ENCODE results near the gene TMEM72. TPM values are rescaled to one million over a fixed set of nuclear protein-coding genes. Genes with fewer than 3 reads are reported as not detected.

The TMEM72 gene
- total and polyA plus RNA-seq, 8 donors = 1.2 to 7.7 (median 2.4) TPM

GRCh38 chr10:44921061-44921460 is 9.9 kb downstream of the TMEM72 start:
- no peaks in the 10 kb centered on the region for H3K27me3 ChIP-seq
- ATAC-seq (no peak), FAIRE-seq (no peak), DNase-seq (peak in 1 of 6 donors; percentile 7)
- no peaks in the 10 kb centered on the region for H3K4me1 ChIP-seq
- H3K27ac ChIP-seq = no peak overlapping the region
- WGBS, 2 donors = 87 to 98% methylated on average over 5 of the region's 5 CpGs
- intact Hi-C loops (cut with DNase I) = no loop called here
- no peaks in the 10 kb centered on the region for H3K9me3 ChIP-seq
- no peak for TF ChIP-seq CTCF (IDR thresholded peaks at IDR 0.05)
- H3K36me3 ChIP-seq = no peaks in the 10 kb centered on the region
- no peak overlapping the region for H3K4me3 ChIP-seq

GRCh38 chr10:44921506-44921905 is 10.4 kb downstream of the TMEM72 start:
- Histone ChIP-seq H3K27me3 (no peaks in the 10 kb centered on the region), H3K36me3 (no peaks in the 10 kb centered on the region), H3K4me1 (no peaks in the 10 kb centered on the region), H3K27ac (no peak overlapping the region), H3K9me3 (no peaks in the 10 kb centered on the region), H3K4me3 (no peak overlapping the region)
- DNase-seq (no peak), ATAC-seq (no peak), FAIRE-seq (no peak)
- WGBS, 2 donors = 92 to 97% methylated on average over 3 of the region's 3 CpGs
- intact Hi-C loops (cut with DNase I) = no loop called here
- TF ChIP-seq CTCF (IDR thresholded peaks at IDR 0.05) = no peak

GRCh38 chr10:44922021-44922420 is 10.9 kb downstream of the TMEM72 start:
- DNase-seq = peak in 1 of 6 donors; percentile 12

GRCh38 chr10:44922796-44923545 is 11.8 kb downstream of the TMEM72 start:
- 71 to 75% methylated on average over 7 of the region's 7 CpGs for WGBS, 2 donors

More at GRCh38 chr10:44922021-44922420, 10.9 kb downstream of the TMEM72 start:
- TF ChIP-seq CTCF (IDR thresholded peaks at IDR 0.05) = no peak
- H3K27me3 ChIP-seq = no peaks in the 10 kb centered on the region
- no peak overlapping the region for H3K27ac ChIP-seq
- no peak overlapping the region for H3K4me3 ChIP-seq
- 92 to 98% methylated on average over 5 of the region's 5 CpGs for WGBS, 2 donors
- ATAC-seq = no peak
- intact Hi-C loops (cut with DNase I) = no loop called here
- FAIRE-seq = no peak
- no peaks in the 10 kb centered on the region for H3K9me3 ChIP-seq
- H3K36me3 ChIP-seq = no peaks in the 10 kb centered on the region
- no peaks in the 10 kb centered on the region for H3K4me1 ChIP-seq

More at GRCh38 chr10:44922796-44923545, 11.8 kb downstream of the TMEM72 start:
- intact Hi-C loops (cut with DNase I) = no loop called here
- FAIRE-seq (no peak), ATAC-seq (peak in 2 of 4 donors; percentile 17 to 42), DNase-seq (peak in 1 of 6 donors; percentile 12)
- Histone ChIP-seq H3K9me3 (no peaks in the 10 kb centered on the region), H3K27ac (no peak overlapping the region), H3K27me3 (no peaks in the 10 kb centered on the region), H3K36me3 (no peaks in the 10 kb centered on the region), H3K4me3 (no peak overlapping the region), H3K4me1 (peaks cover 0 to 5% (median 0%) of the 10 kb centered on the region in 3 donors)
- TF ChIP-seq CTCF (IDR thresholded peaks at IDR 0.05) = no peak
